Spinal cord (tissue), 10 donors: ENCODE results near the gene PLCD3. TPM values are rescaled to one million over a fixed set of nuclear protein-coding genes. Genes with fewer than 3 reads are reported as not detected.

Experiments
- DNase-seq, 6 donors: peaks; one replicate each; pipeline versions ENCODE4 v3.0.0 to v3.0.0-alpha.2; 2013 to 2015; ENCODE audit warnings: low spot score in 6 of 6, low read depth in 4 of 6
- H3K27ac ChIP-seq: one replicate; pipeline ENCODE4 v1.5.1; 2013; ENCODE audit warnings: low read depth, low read length, control low read depth
- H3K27me3 ChIP-seq: one replicate; pipeline ENCODE4 v1.6.1; 2013; ENCODE audit warnings: low read length; ENCODE audit not compliant: control insufficient read depth, insufficient read depth
- H3K36me3 ChIP-seq: one replicate; pipeline ENCODE4 v1.6.1; 2013; ENCODE audit warnings: low read length; ENCODE audit not compliant: control insufficient read depth, insufficient read depth
- H3K4me1 ChIP-seq: one replicate; pipeline ENCODE4 v1.6.1; 2013; ENCODE audit warnings: low read length; ENCODE audit not compliant: control insufficient read depth, insufficient read depth
- H3K4me3 ChIP-seq: one replicate; pipeline ENCODE4 v1.5.1; 2013; ENCODE audit warnings: low read depth, low read length, control low read depth
- H3K9me3 ChIP-seq: one replicate; pipeline ENCODE4 v1.6.1; 2013; ENCODE audit warnings: low read length; ENCODE audit not compliant: control insufficient read depth, insufficient read depth
- WGBS: methylation state at CpG from one replicate; pipeline ENCODE4 v1.1.5; 2013; ENCODE audit warnings: missing lambda C conversion rate; ENCODE audit not compliant: insufficient coverage; 5-methylcytosine and 5-hydroxymethylcytosine counted together
- polyA plus RNA-seq, 2 donors: library from polyadenylated mRNA; unstranded; fragments of 120-200 nt; gene quantifications; one replicate each; pipeline ENCODE4 v1.2.1, GENCODE V29; 2013; ENCODE audit not compliant: insufficient read length in 2 of 2
- total RNA-seq, 2 donors: library from RNA; depleted of rRNA in 1 of 2; stranded (reverse); fragments of 120-200 nt in 1 of 2; fragments of >200 nt in 1 of 2; gene quantifications; one replicate each; pipeline versions ENCODE4 v1.2.3 to v1.2.4, GENCODE V29; 2013 to 2014
- donor health status: healthy.

Gene PLCD3
- total and polyA plus RNA-seq, 4 donors: 20.1 to 115 (median 82.7) TPM

GRCh38 chr17:45150911-45151809, 18.8 kb upstream of the PLCD3 start:
- no peak for DNase-seq
- H3K9me3 ChIP-seq: no peaks in the 10 kb centered on the region
- H3K36me3 ChIP-seq: peaks cover 4% of the 10 kb centered on the region
- H3K27me3 ChIP-seq: no peaks in the 10 kb centered on the region
- H3K4me1 ChIP-seq: peaks cover 27% of the 10 kb centered on the region
- 50% methylated on average over 2 of the region's 8 CpGs for WGBS
- H3K27ac ChIP-seq: peak overlapping the region; percentile 98
- peak overlapping the region; percentile 92 for H3K4me3 ChIP-seq

GRCh38 chr17:45149669-45150664, 17.7 kb upstream of the PLCD3 start:
- Histone ChIP-seq H3K4me1 (peaks cover 31% of the 10 kb centered on the region), H3K9me3 (no peaks in the 10 kb centered on the region), H3K27me3 (no peaks in the 10 kb centered on the region), H3K36me3 (peaks cover 4% of the 10 kb centered on the region), H3K27ac (peak overlapping the region; percentile 98), H3K4me3 (peak overlapping the region; percentile 92)
- peak in 2 of 6 donors; percentile 75 to 76 for DNase-seq
- under 1% methylated on average over 52 of the region's 56 CpGs for WGBS

GRCh38 chr17:45149037-45149668, 16.8 kb upstream of the PLCD3 start:
- Histone ChIP-seq H3K4me3 (peak overlapping the region; percentile 92), H3K27me3 (no peaks in the 10 kb centered on the region), H3K9me3 (no peaks in the 10 kb centered on the region), H3K27ac (peak overlapping the region; percentile 98), H3K36me3 (peaks cover 4% of the 10 kb centered on the region), H3K4me1 (peaks cover 39% of the 10 kb centered on the region)
- WGBS: 0% methylated on average over 31 of the region's 32 CpGs
- DNase-seq: peak in 3 of 6 donors; percentile 71 to 93 (median 92)

- peaks cover 47% of the 10 kb centered on the region for H3K4me1 ChIP-seq
- H3K27me3 ChIP-seq: no peaks in the 10 kb centered on the region
- H3K36me3 ChIP-seq: peaks cover 4% of the 10 kb centered on the region
- H3K9me3 ChIP-seq: no peaks in the 10 kb centered on the region
- WGBS: 0% methylated on average over 57 of the region's 58 CpGs
- peak within 1 kb of the TSS; percentile 99 for H3K27ac ChIP-seq
- peak; percentile 99 to 100 (median 100) for DNase-seq
- H3K4me3 ChIP-seq: peak within 1 kb of the TSS; percentile 92
Observed at GRCh38 chr17:45148183-45149036, 16.1 kb upstream of the PLCD3 start, which contains the start of gene HEXIM1. TSS of gene HEXIM1 (plus strand) at chr17:45148475. CDS start at chr17:45149191, 716 bp downstream.

DNA sequence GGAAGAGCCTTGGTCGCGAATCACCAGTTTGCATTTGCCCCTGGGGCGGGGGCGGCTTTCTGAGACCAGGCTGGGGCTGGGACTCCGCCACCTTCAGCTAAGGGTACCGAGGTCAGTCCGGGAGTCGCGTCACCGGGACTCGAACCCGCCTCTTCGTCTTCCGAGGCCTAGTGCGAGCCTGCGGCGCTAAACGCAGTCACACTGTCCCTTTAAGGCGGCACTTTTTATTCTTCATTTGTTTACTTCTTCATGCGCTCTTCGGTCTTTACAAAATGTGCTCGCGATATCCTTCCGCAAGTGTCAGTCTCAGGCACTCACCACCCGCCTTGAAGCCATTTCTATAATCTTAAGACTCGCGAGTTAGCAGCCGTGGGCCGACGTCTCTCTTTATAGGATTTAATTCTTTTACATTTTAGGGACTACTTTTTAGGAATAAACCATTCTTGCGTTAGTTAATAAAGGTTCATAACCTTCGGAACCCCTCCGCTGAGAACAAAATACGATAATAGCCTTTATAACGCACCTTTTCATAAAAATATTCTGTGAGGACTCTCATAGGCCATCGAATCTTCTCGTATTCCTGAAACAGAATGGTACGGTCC, 15.4 kb upstream of the PLCD3 start:
- H3K27ac ChIP-seq: peak overlapping the region; percentile 99
- H3K27me3 ChIP-seq: no peaks in the 10 kb centered on the region
- H3K4me1 ChIP-seq: peaks cover 52% of the 10 kb centered on the region
- H3K4me3 ChIP-seq: peak overlapping the region; percentile 92
- DNase-seq: peak; percentile 90 to 99 (median 93)
- peaks cover 4% of the 10 kb centered on the region for H3K36me3 ChIP-seq
- H3K9me3 ChIP-seq: no peaks in the 10 kb centered on the region
- WGBS: 0% methylated on average over 27 of the region's 38 CpGs

GRCh38 chr17:45146890-45147580, 14.7 kb upstream of the PLCD3 start:
- no peaks in the 10 kb centered on the region for H3K27me3 ChIP-seq
- H3K9me3 ChIP-seq: no peaks in the 10 kb centered on the region
- WGBS: 9% methylated on average over 26 of the region's 29 CpGs
- peak in 3 of 6 donors; percentile 43 to 95 (median 59) for DNase-seq
- H3K4me3 ChIP-seq: peak overlapping the region; percentile 92
- H3K27ac ChIP-seq: peak overlapping the region; percentile 99
- peaks cover 45% of the 10 kb centered on the region for H3K4me1 ChIP-seq
- peaks cover 4% of the 10 kb centered on the region for H3K36me3 ChIP-seq

GRCh38 chr17:45146592-45146889, 14.2 kb upstream of the PLCD3 start:
- Histone ChIP-seq H3K4me3 (no peak overlapping the region), H3K36me3 (peaks cover 4% of the 10 kb centered on the region), H3K27me3 (no peaks in the 10 kb centered on the region), H3K4me1 (peaks cover 45% of the 10 kb centered on the region), H3K9me3 (no peaks in the 10 kb centered on the region), H3K27ac (peak overlapping the region; percentile 99)
- no peak for DNase-seq
- 77% methylated on average over 4 of the region's 4 CpGs for WGBS

DNA sequence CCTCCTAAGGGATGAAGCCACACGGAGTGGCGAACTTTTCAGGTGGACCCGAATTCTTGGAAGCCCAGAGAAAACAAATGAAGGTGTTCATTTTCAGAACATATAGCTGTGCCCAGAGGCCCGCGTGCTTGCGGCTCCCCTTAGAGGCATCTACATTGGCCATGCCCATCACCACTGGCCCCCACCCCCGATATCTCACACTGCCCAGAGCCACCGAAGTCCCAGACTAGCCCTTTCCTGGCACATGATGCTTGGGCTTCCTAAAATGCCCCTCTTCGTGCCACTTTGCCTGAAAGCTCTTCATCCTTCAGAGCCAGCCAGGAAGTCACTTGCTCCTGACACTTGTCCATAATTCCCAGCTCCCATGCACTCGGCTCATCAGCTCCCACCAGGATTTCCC, 13.9 kb upstream of the PLCD3 start:
- WGBS: 86% methylated on average over 9 of the region's 10 CpGs

More for the DNA sequence above, 13.9 kb upstream of the PLCD3 start:
- no peak overlapping the region for H3K4me3 ChIP-seq
- peaks cover 45% of the 10 kb centered on the region for H3K4me1 ChIP-seq
- H3K27ac ChIP-seq: no peak overlapping the region
- no peaks in the 10 kb centered on the region for H3K27me3 ChIP-seq
- no peak for DNase-seq
- H3K9me3 ChIP-seq: no peaks in the 10 kb centered on the region
- peaks cover 4% of the 10 kb centered on the region for H3K36me3 ChIP-seq
